Measurements from ENCODE around the gene LNPEP.

LNPEP gene

GRCh38 chr5:96961053-96961452, 25.2 kb downstream of the LNPEP start:
- no peak for TF ChIP-seq TAF1 (IDR thresholded peaks at IDR 0.05; ENCODE audit: borderline replicate concordance, insufficient read depth, low read length)

GRCh38 chr5:96962540-96962991, 26.7 kb downstream of the LNPEP start:
- TF ChIP-seq, protein P1, sequence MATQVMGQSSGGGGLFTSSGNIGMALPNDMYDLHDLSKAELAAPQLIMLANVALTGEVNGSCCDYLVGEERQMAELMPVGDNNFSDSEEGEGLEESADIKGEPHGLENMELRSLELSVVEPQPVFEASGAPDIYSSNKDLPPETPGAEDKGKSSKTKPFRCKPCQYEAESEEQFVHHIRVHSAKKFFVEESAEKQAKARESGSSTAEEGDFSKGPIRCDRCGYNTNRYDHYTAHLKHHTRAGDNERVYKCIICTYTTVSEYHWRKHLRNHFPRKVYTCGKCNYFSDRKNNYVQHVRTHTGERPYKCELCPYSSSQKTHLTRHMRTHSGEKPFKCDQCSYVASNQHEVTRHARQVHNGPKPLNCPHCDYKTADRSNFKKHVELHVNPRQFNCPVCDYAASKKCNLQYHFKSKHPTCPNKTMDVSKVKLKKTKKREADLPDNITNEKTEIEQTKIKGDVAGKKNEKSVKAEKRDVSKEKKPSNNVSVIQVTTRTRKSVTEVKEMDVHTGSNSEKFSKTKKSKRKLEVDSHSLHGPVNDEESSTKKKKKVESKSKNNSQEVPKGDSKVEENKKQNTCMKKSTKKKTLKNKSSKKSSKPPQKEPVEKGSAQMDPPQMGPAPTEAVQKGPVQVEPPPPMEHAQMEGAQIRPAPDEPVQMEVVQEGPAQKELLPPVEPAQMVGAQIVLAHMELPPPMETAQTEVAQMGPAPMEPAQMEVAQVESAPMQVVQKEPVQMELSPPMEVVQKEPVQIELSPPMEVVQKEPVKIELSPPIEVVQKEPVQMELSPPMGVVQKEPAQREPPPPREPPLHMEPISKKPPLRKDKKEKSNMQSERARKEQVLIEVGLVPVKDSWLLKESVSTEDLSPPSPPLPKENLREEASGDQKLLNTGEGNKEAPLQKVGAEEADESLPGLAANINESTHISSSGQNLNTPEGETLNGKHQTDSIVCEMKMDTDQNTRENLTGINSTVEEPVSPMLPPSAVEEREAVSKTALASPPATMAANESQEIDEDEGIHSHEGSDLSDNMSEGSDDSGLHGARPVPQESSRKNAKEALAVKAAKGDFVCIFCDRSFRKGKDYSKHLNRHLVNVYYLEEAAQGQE (IDR thresholded peaks at IDR 0.05; ENCODE audit: insufficient read depth in 1 of 2, low read depth in 2 of 2, low read length in 2 of 2) = no peak
- no peak for TF ChIP-seq FOXP2 (optimal IDR thresholded peaks at IDR 0.05; ENCODE audit: borderline replicate concordance, extremely low read depth, extremely low read length, insufficient read depth)
- no peak for TF ChIP-seq POLR2AphosphoS5 (IDR thresholded peaks at IDR 0.05; ENCODE audit: low read depth, low read length)
- TF ChIP-seq SIN3A (IDR thresholded peaks at IDR 0.05; ENCODE audit: borderline replicate concordance, insufficient read depth, low read length) = no peak
- TF ChIP-seq TAF1 (IDR thresholded peaks at IDR 0.05; ENCODE audit: borderline replicate concordance, insufficient read depth, low read length) = no peak

GRCh38 chr5:96963267-96963666, 27.4 kb downstream of the LNPEP start:
- peak; percentile 56; the same call in 1 of the 2 replicates for TF ChIP-seq SIN3A (IDR thresholded peaks at IDR 0.05; ENCODE audit: borderline replicate concordance, insufficient read depth, low read length)
- TF ChIP-seq, protein P1 (IDR thresholded peaks at IDR 0.05; ENCODE audit: insufficient read depth in 1 of 2, low read depth in 2 of 2, low read length in 2 of 2) = no peak

DNA sequence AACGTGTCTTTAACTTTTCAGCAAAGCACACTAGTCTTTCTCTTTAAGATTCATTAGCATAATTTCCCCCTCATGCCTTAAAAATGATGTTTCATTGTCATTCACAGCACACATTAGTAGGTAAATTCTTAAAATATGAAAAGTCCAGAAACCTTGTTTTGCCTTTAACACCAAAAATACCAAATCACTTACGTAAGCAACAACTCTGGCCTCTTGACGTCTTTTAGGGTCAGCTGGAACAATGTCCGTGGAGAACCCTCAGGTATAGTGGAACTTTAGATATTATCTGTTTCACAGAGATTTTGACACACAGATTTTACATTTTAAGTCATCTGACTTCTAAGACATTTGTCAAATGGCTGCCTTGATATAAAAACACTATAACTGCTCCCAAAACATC, 30.9 kb downstream of the LNPEP start:
- TF ChIP-seq FOXP2 (optimal IDR thresholded peaks at IDR 0.05; ENCODE audit: borderline replicate concordance, extremely low read depth, extremely low read length, insufficient read depth) (no peak), SIN3A (IDR thresholded peaks at IDR 0.05; ENCODE audit: borderline replicate concordance, insufficient read depth, low read length) (no peak), TAF1 (IDR thresholded peaks at IDR 0.05; ENCODE audit: borderline replicate concordance, insufficient read depth, low read length) (no peak), POLR2AphosphoS5 (IDR thresholded peaks at IDR 0.05; ENCODE audit: low read depth, low read length) (no peak)
- TF ChIP-seq, protein P1 (IDR thresholded peaks at IDR 0.05; ENCODE audit: insufficient read depth in 1 of 2, low read depth in 2 of 2, low read length in 2 of 2) = no peak

DNA sequence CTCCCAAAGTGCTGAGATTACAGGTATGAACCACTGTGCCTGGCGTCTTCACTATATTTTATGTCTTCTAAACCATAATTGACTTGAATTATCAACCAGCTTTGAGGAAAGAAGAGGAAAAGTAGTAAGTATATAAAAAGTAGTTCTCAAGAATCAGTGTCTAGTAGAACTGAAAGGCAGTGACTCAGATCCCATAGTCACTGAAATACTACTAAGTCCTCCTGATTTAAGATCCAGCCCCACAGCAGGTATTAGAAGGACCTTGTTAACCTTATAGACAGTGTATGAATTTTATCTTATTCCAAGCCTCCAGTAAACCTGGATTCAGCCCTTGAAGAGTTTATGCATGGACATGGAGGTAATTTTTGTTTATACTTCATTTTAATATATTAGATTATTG, 31.5 kb downstream of the LNPEP start:
- TF ChIP-seq FOXP2 (optimal IDR thresholded peaks at IDR 0.05; ENCODE audit: borderline replicate concordance, extremely low read depth, extremely low read length, insufficient read depth) (no peak), SIN3A (IDR thresholded peaks at IDR 0.05; ENCODE audit: borderline replicate concordance, insufficient read depth, low read length) (no peak), POLR2AphosphoS5 (IDR thresholded peaks at IDR 0.05; ENCODE audit: low read depth, low read length) (no peak), TAF1 (IDR thresholded peaks at IDR 0.05; ENCODE audit: borderline replicate concordance, insufficient read depth, low read length) (no peak)
- TF ChIP-seq, protein P1 (IDR thresholded peaks at IDR 0.05; ENCODE audit: insufficient read depth in 1 of 2, low read depth in 2 of 2, low read length in 2 of 2) = no peak

Data from PFSK-1 (cell line).